HAP-1 (cell line): Measurements from ENCODE around the gene UNC5C.

Experiments
- DNase-seq, 2 experiments: peaks; one replicate each; pipeline ENCODE4 v3.0.0-alpha.2; 2016 to 2020; ENCODE audit warnings: low spot score in 2 of 2
- H3K27me3 ChIP-seq: fragments of 250-450 bp; sonication (Bioruptor Pico); 2 replicates; pipeline ENCODE4 v1.5.1; 2020; ENCODE audit warnings: low read depth, mild to moderate bottlenecking, moderate library complexity
- H3K36me3 ChIP-seq: fragments of 250-450 bp; sonication (Bioruptor Pico); replicated peaks from 2 replicates; pipeline ENCODE4 v1.5.1; 2020; ENCODE audit warnings: mild to moderate bottlenecking
- H3K4me1 ChIP-seq: fragments of 250-450 bp; sonication (Bioruptor Pico); 2 replicates; pipeline ENCODE4 v1.5.1; 2020; ENCODE audit warnings: mild to moderate bottlenecking
- H3K4me3 ChIP-seq: fragments of 250-450 bp; sonication (Bioruptor Pico); 2 replicates; pipeline ENCODE4 v1.5.1; 2020; ENCODE audit warnings: mild to moderate bottlenecking, moderate library complexity
- H3K9me3 ChIP-seq: fragments of 250-450 bp; sonication (Bioruptor Pico); 2 replicates; pipeline ENCODE4 v1.5.1; 2020; ENCODE audit warnings: mild to moderate bottlenecking, moderate library complexity
- in situ Hi-C: fragments of 300-500 bp; cut with MboI; formaldehyde crosslinking; loops from 3 replicates; pipeline ENCODE4 v1.14.3; 2020; ENCODE audit warnings: low sequenced_read_pairs, inconsistent platforms, mixed read lengths

The UNC5C gene

GRCh38 chr4:95540227-95540626 is 8.5 kb downstream of the UNC5C start:
- no peak overlapping the region for H3K4me3 ChIP-seq
- in situ Hi-C loops: no loop called here
- no peaks in the 10 kb centered on the region for H3K9me3 ChIP-seq
- H3K36me3 ChIP-seq: no peaks in the 10 kb centered on the region
- DNase-seq: no peak
- no peaks in the 10 kb centered on the region for H3K27me3 ChIP-seq
- no peaks in the 10 kb centered on the region for H3K4me1 ChIP-seq

DNA sequence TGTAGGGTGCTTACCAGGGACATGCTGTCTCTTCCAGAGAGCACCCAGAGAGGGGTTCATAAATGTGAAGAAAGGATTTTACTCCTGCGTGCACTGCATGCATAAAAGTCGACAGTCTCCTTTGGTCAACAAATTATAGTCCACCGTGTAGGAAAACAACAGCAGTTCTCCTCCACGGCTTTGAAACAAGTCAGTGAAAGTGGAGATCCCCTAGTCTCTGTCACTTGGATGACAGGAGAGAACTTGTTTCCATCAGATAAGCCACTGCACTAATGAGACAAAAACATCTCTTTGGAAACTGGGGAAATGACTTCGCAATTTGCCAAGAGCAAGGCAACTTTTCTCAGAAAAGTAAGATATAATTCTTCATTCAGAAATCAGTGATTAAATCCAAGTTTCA is 9.7 kb downstream of the UNC5C start:
- no peak for DNase-seq
- no peaks in the 10 kb centered on the region for H3K4me1 ChIP-seq
- no peaks in the 10 kb centered on the region for H3K27me3 ChIP-seq
- no peaks in the 10 kb centered on the region for H3K36me3 ChIP-seq
- H3K4me3 ChIP-seq: no peak overlapping the region
- H3K9me3 ChIP-seq: no peaks in the 10 kb centered on the region
- in situ Hi-C loops: no loop called here

GRCh38 chr4:95537863-95538488 is 10.8 kb downstream of the UNC5C start:
- Histone ChIP-seq H3K4me3 (no peak overlapping the region), H3K36me3 (no peaks in the 10 kb centered on the region)
- in situ Hi-C loops: no loop called here

DNA sequence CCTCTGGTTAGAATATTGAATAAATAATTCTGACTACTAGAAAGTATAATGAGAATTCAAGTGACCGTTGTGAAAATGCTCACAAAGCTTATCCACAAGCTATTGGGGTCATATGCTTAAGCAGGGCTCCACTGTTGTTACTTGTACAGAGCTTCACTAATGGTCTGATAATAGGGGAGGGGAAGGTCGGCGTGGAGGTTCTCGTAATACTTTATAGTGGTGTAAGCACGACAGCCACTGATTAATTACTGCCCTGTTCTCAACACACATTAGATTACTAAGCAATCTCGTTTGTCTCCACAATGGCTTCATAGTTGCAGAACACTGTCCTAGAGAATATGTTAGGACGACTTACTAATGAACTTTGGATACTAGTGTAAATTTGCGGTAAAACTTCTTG is 11.6 kb downstream of the UNC5C start:
- Histone ChIP-seq H3K27me3 (no peaks in the 10 kb centered on the region), H3K9me3 (no peaks in the 10 kb centered on the region), H3K4me1 (no peaks in the 10 kb centered on the region), H3K36me3 (no peaks in the 10 kb centered on the region), H3K4me3 (no peak overlapping the region)
- in situ Hi-C loops: no loop called here
- DNase-seq: no peak

More at GRCh38 chr4:95537863-95538488, 10.8 kb downstream of the UNC5C start:
- H3K27me3 ChIP-seq: no peaks in the 10 kb centered on the region
- DNase-seq: no peak
- H3K9me3 ChIP-seq: no peaks in the 10 kb centered on the region
- H3K4me1 ChIP-seq: no peaks in the 10 kb centered on the region

GRCh38 chr4:95536650-95537049 is 12.1 kb downstream of the UNC5C start:
- no peaks in the 10 kb centered on the region for H3K4me1 ChIP-seq
- no peak for DNase-seq
- H3K27me3 ChIP-seq: no peaks in the 10 kb centered on the region
- in situ Hi-C loops: no loop called here
- H3K9me3 ChIP-seq: no peaks in the 10 kb centered on the region
- no peak overlapping the region for H3K4me3 ChIP-seq
- no peaks in the 10 kb centered on the region for H3K36me3 ChIP-seq

DNA sequence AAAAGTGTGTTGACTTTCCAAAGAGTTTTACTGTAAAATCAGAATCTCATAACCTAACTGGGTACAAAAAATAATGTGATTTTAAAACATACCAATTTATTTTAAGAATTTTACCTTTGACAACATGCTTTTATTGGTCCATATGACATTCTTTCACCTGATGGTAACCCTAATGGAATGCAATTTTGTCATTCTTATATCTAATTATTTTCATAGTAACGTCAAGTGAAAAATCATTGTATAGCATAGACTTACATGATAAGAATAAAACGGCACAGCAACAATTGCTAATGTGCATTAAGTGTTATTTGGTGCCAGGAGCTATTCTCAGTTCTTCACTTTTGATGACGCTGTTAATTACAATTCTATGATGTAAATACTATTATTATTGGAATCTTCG is 13.6 kb downstream of the UNC5C start:
- in situ Hi-C loops: no loop called here
- H3K4me1 ChIP-seq: no peaks in the 10 kb centered on the region
- no peak for DNase-seq

DNA sequence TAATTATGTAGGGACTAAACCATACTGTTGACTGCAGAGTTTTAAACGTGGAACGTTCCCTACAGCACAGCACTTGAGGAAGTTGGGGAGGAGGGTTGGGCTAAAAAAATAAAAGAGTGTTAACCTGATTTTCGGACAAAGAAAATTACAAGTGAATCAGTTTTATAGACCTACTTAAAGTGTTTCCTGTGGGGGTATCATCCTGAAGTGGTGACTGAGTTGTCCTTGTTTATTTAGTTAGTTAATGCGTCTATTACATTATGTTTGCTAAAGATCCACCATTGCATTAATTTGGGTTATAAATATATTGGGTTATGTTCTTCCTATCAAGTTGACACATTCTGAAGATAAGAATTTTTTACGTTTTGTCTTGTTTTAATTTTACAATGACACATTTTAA is 14.7 kb downstream of the UNC5C start:
- in situ Hi-C loops: no loop called here
- Histone ChIP-seq H3K9me3 (no peaks in the 10 kb centered on the region), H3K4me1 (no peaks in the 10 kb centered on the region), H3K4me3 (no peak overlapping the region), H3K36me3 (no peaks in the 10 kb centered on the region), H3K27me3 (no peaks in the 10 kb centered on the region)
- peak in 1 of 2 experiments; percentile 13 for DNase-seq

More for the DNA sequence above, 13.6 kb downstream of the UNC5C start:
- H3K36me3 ChIP-seq: no peaks in the 10 kb centered on the region
- H3K27me3 ChIP-seq: no peaks in the 10 kb centered on the region
- H3K4me3 ChIP-seq: no peak overlapping the region
- H3K9me3 ChIP-seq: no peaks in the 10 kb centered on the region

DNA sequence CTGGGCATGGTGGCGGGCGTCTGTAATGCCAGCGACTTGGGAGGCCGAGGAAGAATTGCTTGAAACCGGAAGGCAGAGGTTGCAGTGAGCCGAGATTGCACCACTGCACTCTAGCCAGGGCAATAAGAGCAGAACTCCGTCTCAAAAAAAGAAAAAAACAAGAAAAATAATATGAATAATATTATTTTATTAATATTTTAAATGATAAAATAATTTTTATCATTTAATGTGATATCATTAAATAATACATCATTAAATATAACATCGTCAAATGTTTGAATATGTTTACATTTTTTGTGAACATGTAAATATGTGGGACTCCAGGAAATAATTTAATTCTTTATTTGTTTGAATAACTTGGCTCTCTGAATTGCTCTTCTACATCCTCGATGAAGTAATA is 15.5 kb downstream of the UNC5C start:
- Histone ChIP-seq H3K4me3 (no peak overlapping the region), H3K4me1 (no peaks in the 10 kb centered on the region), H3K9me3 (no peaks in the 10 kb centered on the region), H3K36me3 (no peaks in the 10 kb centered on the region), H3K27me3 (no peaks in the 10 kb centered on the region)
- in situ Hi-C loops: no loop called here
- no peak for DNase-seq

DNA sequence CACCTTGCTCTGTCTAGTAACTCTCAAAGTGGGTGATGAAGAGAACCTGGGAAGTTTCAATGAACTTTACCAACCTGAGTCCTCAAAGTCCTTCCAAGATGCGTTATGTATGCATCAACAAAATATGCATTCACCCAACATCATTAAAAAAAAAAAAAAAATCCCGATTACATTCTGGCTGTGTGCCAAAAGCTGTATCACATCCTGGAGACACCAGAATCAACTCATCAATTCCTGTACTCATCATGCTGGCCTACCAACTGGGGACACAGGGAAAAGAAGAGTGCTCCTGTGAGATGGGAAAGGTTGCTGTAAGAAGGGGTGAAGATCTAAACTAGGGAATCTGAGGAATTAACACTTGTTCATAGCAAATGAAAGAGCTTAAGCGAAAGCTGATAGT is 16.5 kb downstream of the UNC5C start:
- no peaks in the 10 kb centered on the region for H3K36me3 ChIP-seq
- H3K27me3 ChIP-seq: no peaks in the 10 kb centered on the region
- no peaks in the 10 kb centered on the region for H3K9me3 ChIP-seq
- H3K4me3 ChIP-seq: no peak overlapping the region
- in situ Hi-C loops: no loop called here
- DNase-seq: no peak
- H3K4me1 ChIP-seq: no peaks in the 10 kb centered on the region

GRCh38 chr4:95531141-95531540 is 17.6 kb downstream of the UNC5C start:
- H3K27me3 ChIP-seq: no peaks in the 10 kb centered on the region
- in situ Hi-C loops: no loop called here

GRCh38 chr4:95529946-95530345 is 18.8 kb downstream of the UNC5C start:
- DNase-seq: no peak
- no peaks in the 10 kb centered on the region for H3K4me1 ChIP-seq
- in situ Hi-C loops: no loop called here

More at GRCh38 chr4:95531141-95531540, 17.6 kb downstream of the UNC5C start:
- no peak overlapping the region for H3K4me3 ChIP-seq
- no peaks in the 10 kb centered on the region for H3K9me3 ChIP-seq
- no peaks in the 10 kb centered on the region for H3K36me3 ChIP-seq
- no peaks in the 10 kb centered on the region for H3K4me1 ChIP-seq
- no peak for DNase-seq

GRCh38 chr4:95528388-95528948 is 20.3 kb downstream of the UNC5C start:
- Histone ChIP-seq H3K4me1 (no peaks in the 10 kb centered on the region), H3K9me3 (no peaks in the 10 kb centered on the region), H3K27me3 (no peaks in the 10 kb centered on the region), H3K4me3 (no peak overlapping the region), H3K36me3 (no peaks in the 10 kb centered on the region)
- no peak for DNase-seq
- in situ Hi-C loops: no loop called here

More at GRCh38 chr4:95529946-95530345, 18.8 kb downstream of the UNC5C start:
- no peaks in the 10 kb centered on the region for H3K27me3 ChIP-seq
- no peaks in the 10 kb centered on the region for H3K9me3 ChIP-seq
- no peaks in the 10 kb centered on the region for H3K36me3 ChIP-seq
- no peak overlapping the region for H3K4me3 ChIP-seq

GRCh38 chr4:95526075-95526474 is 22.7 kb downstream of the UNC5C start:
- Histone ChIP-seq H3K4me1 (no peaks in the 10 kb centered on the region), H3K27me3 (no peaks in the 10 kb centered on the region), H3K36me3 (no peaks in the 10 kb centered on the region), H3K9me3 (no peaks in the 10 kb centered on the region), H3K4me3 (no peak overlapping the region)
- no peak for DNase-seq
- in situ Hi-C loops: no loop called here

- DNase-seq: no peak
- H3K4me1 ChIP-seq: no peaks in the 10 kb centered on the region
- in situ Hi-C loops: no loop called here
Measured at GRCh38 chr4:95524729-95525128, 24.0 kb downstream of the UNC5C start.

DNA sequence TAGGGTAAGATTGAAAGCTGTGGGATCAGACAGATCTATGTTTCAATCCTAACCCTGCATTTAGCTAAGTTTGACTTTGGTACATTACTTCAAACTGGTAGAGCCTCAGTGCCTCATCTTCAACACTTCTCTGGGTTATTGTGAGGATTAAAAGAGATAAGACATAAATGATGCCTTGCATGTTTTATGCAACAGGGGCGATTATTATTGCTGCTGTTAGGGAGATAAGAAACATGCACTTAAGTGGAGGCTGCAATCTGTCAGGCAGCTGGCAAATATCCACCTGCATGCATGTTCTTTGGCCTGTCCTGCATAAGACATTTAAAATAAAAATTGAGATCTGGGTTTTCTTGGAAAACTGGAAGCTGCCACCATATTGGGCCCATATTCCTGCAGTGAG is 24.6 kb downstream of the UNC5C start:
- H3K4me1 ChIP-seq: no peaks in the 10 kb centered on the region
- DNase-seq: no peak
- in situ Hi-C loops: no loop called here
- no peaks in the 10 kb centered on the region for H3K27me3 ChIP-seq
- H3K9me3 ChIP-seq: no peaks in the 10 kb centered on the region
- H3K36me3 ChIP-seq: no peaks in the 10 kb centered on the region
- no peak overlapping the region for H3K4me3 ChIP-seq

More at GRCh38 chr4:95524729-95525128, 24.0 kb downstream of the UNC5C start:
- H3K4me3 ChIP-seq: no peak overlapping the region
- no peaks in the 10 kb centered on the region for H3K27me3 ChIP-seq
- H3K9me3 ChIP-seq: no peaks in the 10 kb centered on the region
- no peaks in the 10 kb centered on the region for H3K36me3 ChIP-seq
